Measurements from ENCODE around the gene MBNL1. TPM values are rescaled to one million over a fixed set of nuclear protein-coding genes. Genes with fewer than 3 reads are reported as not detected.

Gene MBNL1
- total and polyA plus RNA-seq, 2 of the 13 experiments (the other 11 are each of a cell fraction or from before 2014, with no cell fraction given) = 27.1 to 55.4 TPM

DNA sequence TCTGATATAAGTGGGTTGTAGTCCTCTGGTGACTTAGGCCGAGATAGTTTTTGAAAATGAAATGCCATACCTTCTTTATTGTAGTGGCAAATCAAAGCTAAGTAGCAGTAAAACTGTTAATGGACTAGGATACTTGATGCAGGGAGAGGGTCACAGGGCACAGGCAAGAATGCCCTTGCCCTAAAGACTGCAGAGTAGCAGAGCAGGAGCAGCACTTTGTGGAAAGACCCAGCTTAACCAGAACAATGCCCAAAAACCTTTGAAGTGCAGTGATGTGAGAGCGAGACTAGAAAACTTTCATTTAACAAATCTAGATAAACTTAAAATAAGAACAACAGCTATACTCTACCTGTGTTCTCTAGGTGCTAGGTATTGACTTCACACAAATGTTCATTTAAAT, 121.9 kb downstream of the MBNL1 start:
- no peak for ATAC-seq
- intact Hi-C loops (cut with micrococcal nuclease; ENCODE audit: unreplicated experiment) (no loop called here), in situ Hi-C loops (cut with HindIII; ENCODE audit: extremely low pct_ligation_motif_present, low pct_unique_long_range_greater_than_20kb) (no loop called here)
- POLR2A ChIA-PET = no interaction called here
- no peak overlapping the region for H3K9ac ChIP-seq (ENCODE audit: insufficient read depth, low read depth, low read length)
- no peak for DNase-seq (ENCODE audit: low spot score)
- H3K27ac ChIP-seq (ENCODE audit: extremely low read length, insufficient read depth, low read length) = no peak overlapping the region
- 98% methylated on average over 2 of the region's 2 CpGs for whole genome bisulfite sequencing (ENCODE audit: low lambda C conversion rate)
- H2AFZ ChIP-seq (ENCODE audit: low read length) = no peak overlapping the region
- peaks cover 50% of the 10 kb centered on the region for H3K79me2 ChIP-seq (ENCODE audit: insufficient read depth, low read length)
- CTCF ChIA-PET (ENCODE audit: low intra/inter-chr PET ratio, low total read pairs) = no interaction called here
- H3K36me3 ChIP-seq (replicated peaks in 1 of 2; ENCODE audit: control insufficient read depth in 1 of 2, insufficient read depth in 2 of 2, low read length in 2 of 2) = peaks cover under 1 to 3% of the 10 kb centered on the region in 2 experiments; a peak in 1 of 5 replicates
- no peaks in the 10 kb centered on the region for H3K27me3 ChIP-seq (ENCODE audit: control insufficient read depth in 1 of 2, insufficient read depth in 2 of 2, low read length in 2 of 2)
- FAIRE-seq = no peak
- TF ChIP-seq ZNF205 (CRISPR knock-in tag; IDR thresholded peaks at IDR 0.05) = no peak
- TF ChIP-seq ZNF160 (CRISPR knock-in tag; IDR thresholded peaks at IDR 0.05) = no peak
- TF ChIP-seq ZNF382 (CRISPR knock-in tag; IDR thresholded peaks at IDR 0.05; ENCODE audit: borderline replicate concordance) = no peak
- no peak for TF ChIP-seq RAD21 (CRISPR knock-in tag; IDR thresholded peaks at IDR 0.05)
- TF ChIP-seq FLYWCH1 (CRISPR knock-in tag; IDR thresholded peaks at IDR 0.05) = no peak
- no peak for TF ChIP-seq MXD4 (CRISPR knock-in tag; IDR thresholded peaks at IDR 0.05)
- TF ChIP-seq NCOA5 (CRISPR knock-in tag; IDR thresholded peaks at IDR 0.05) = no peak
- TF ChIP-seq ARNT (IDR thresholded peaks at IDR 0.05) = no peak
- TF ChIP-seq, protein P1, sequence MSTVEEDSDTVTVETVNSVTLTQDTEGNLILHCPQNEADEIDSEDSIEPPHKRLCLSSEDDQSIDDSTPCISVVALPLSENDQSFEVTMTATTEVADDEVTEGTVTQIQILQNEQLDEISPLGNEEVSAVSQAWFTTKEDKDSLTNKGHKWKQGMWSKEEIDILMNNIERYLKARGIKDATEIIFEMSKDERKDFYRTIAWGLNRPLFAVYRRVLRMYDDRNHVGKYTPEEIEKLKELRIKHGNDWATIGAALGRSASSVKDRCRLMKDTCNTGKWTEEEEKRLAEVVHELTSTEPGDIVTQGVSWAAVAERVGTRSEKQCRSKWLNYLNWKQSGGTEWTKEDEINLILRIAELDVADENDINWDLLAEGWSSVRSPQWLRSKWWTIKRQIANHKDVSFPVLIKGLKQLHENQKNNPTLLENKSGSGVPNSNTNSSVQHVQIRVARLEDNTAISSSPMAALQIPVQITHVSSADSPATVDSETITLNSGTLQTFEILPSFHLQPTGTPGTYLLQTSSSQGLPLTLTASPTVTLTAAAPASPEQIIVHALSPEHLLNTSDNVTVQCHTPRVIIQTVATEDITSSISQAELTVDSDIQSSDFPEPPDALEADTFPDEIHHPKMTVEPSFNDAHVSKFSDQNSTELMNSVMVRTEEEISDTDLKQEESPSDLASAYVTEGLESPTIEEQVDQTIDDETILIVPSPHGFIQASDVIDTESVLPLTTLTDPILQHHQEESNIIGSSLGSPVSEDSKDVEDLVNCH (CRISPR knock-in tag; IDR thresholded peaks at IDR 0.05) = no peak
- TF ChIP-seq HDAC2 (CRISPR knock-in tag; IDR thresholded peaks at IDR 0.05) = no peak
- TF ChIP-seq HES4 (CRISPR knock-in tag; IDR thresholded peaks at IDR 0.05; ENCODE audit: borderline replicate concordance) = no peak
- no peak for TF ChIP-seq ZNF253 (CRISPR knock-in tag; IDR thresholded peaks at IDR 0.05; ENCODE audit: borderline replicate concordance)
- TF ChIP-seq ZNF468 (CRISPR knock-in tag; IDR thresholded peaks at IDR 0.05) = no peak
- TF ChIP-seq BRCA1 (CRISPR knock-in tag; IDR thresholded peaks at IDR 0.05) = no peak
- no peak for TF ChIP-seq POGZ (CRISPR knock-in tag; IDR thresholded peaks at IDR 0.05)
- TF ChIP-seq CENPX (CRISPR knock-in tag; IDR thresholded peaks at IDR 0.05) = no peak
- no TSS peak for BruUV-seq (replicated peaks)
- no peak overlapping the region for H3K4me2 ChIP-seq (ENCODE audit: low read depth, low read length)
- no peaks in the 10 kb centered on the region for H3K9me3 ChIP-seq (ENCODE audit: low read length)
- H3K4me3 ChIP-seq (replicated peaks in 1 of 3; ENCODE audit: insufficient read depth in 1 of 3, low read depth in 2 of 3, low read length in 3 of 3) = no peak overlapping the region
- H4K20me1 ChIP-seq (ENCODE audit: insufficient read depth, low read length) = no peaks in the 10 kb centered on the region
- H3K4me1 ChIP-seq (ENCODE audit: insufficient read depth, low read length) = peaks cover 42% of the 10 kb centered on the region
